Lung (tissue), 12 donors: ENCODE results near the gene PRKAA2. TPM values are rescaled to one million over a fixed set of nuclear protein-coding genes. Genes with fewer than 3 reads are reported as not detected.

Experiments
- ATAC-seq: fragments of 200-7000 bp; cut with Tn5 transposase; one replicate; pipeline ENCODE4 v1.9.1; 2020; ENCODE audit warnings: moderate number of reproducible peaks; ENCODE audit not compliant: insufficient read depth, low FRiP score
- DNase-seq, 3 donors: peaks; one replicate each; pipeline ENCODE4 v3.0.0-alpha.2; 2013 to 2017
- H3K27ac ChIP-seq, 2 donors: one replicate each; pipeline ENCODE4 v1.5.1; 2013; ENCODE audit warnings: mild to moderate bottlenecking in 2 of 2, moderate library complexity in 2 of 2, control low read depth in 1 of 2, inconsistent platforms in 1 of 2, low read depth in 1 of 2, low read length in 1 of 2
- H3K27me3 ChIP-seq, 3 donors: one replicate each; pipeline ENCODE4 v1.5.1; 2013; ENCODE audit warnings: low read length in 2 of 3; ENCODE audit not compliant: control insufficient read depth in 3 of 3, insufficient read depth in 3 of 3
- H3K36me3 ChIP-seq, 4 donors: one replicate each; pipeline ENCODE4 v1.5.1; 2013; ENCODE audit warnings: low read length in 4 of 4, mild to moderate bottlenecking in 1 of 4, moderate library complexity in 1 of 4; ENCODE audit not compliant: control insufficient read depth in 4 of 4, insufficient read depth in 4 of 4
- H3K4me1 ChIP-seq, 5 donors: one replicate each; pipeline ENCODE4 v1.5.1; 2013; ENCODE audit warnings: low read length in 5 of 5, mild to moderate bottlenecking in 2 of 5, moderate library complexity in 1 of 5; ENCODE audit not compliant: control insufficient read depth in 5 of 5, insufficient read depth in 5 of 5
- H3K4me3 ChIP-seq: one replicate; pipeline ENCODE4 v1.5.1; 2013; ENCODE audit warnings: mild to moderate bottlenecking, control low read depth, moderate library complexity
- H3K9ac ChIP-seq, 2 donors: one replicate each; pipeline ENCODE4 v1.5.1; 2013; ENCODE audit warnings: low read length in 2 of 2, control low read depth in 1 of 2; ENCODE audit not compliant: insufficient read depth in 1 of 2
- H3K9me3 ChIP-seq, 4 donors: one replicate each; pipeline ENCODE4 v1.5.1; 2013; ENCODE audit warnings: low read length in 3 of 4, mild to moderate bottlenecking in 1 of 4, moderate library complexity in 1 of 4; ENCODE audit not compliant: control insufficient read depth in 4 of 4, insufficient read depth in 3 of 4
- CTCF ChIP-seq: IDR thresholded peaks from 2 replicates; pipeline ENCODE4 v1.5.1; 2012; ENCODE audit warnings: mild to moderate bottlenecking; ENCODE audit errors: control extremely low read depth, extremely low read depth
- WGBS, 2 donors: extraction: QIAGEN DNeasy Blood & Tissue Kit; methylation state at CpG; one replicate each; pipeline ENCODE4 v1.1.7; 2013; 5-methylcytosine and 5-hydroxymethylcytosine counted together
- polyA plus RNA-seq, 2 donors: library from polyadenylated mRNA; stranded (reverse); fragments of 200-250 nt; gene quantifications; one replicate each; pipeline ENCODE4 v1.2.1, GENCODE V29; 2013
- total RNA-seq, 2 donors: library from RNA; depleted of rRNA in 1 of 2; stranded (reverse); fragments of >200 nt in 1 of 2; gene quantifications; one replicate each; pipeline ENCODE4 v1.2.1, GENCODE V29; 2014 to 2021
- donor health status: control.
- donor health status: control.
- donor health status: Bipolar disorder and iron deficiency.
- donor health status: healthy.
- donor health status: DM: yes; HTN: yes; CAD: no.

PRKAA2 gene
- total and polyA plus RNA-seq, 4 donors = 0.38 to 6.1 (median 1.3) TPM

DNA sequence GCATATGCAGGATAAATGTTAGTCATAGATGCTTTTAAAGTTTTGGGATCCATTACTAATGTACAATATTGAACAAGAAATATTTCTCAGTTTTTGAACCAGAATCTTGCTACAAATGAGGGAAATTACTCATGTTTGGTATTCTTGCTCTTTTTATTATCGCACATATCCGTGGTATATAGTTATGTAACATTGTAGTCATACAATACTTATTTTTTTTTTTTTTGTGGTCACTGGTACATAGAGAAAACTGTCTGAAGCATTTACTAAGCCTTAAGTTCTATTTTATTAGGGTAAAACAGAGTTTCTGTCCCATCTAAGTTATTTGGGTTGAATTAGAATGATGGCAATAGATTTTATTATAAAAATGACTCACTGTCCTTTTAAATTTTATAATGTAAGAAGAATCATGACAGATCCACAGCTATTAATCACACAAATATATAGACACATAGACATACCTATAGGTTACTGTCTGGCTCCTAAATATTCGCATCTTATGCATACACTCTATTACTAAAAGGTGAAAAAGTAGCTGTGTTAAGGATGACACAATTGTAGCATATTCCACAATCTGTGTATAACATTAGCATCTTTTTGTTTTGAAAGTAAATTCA is 18.0 kb upstream of the PRKAA2 start:
- Histone ChIP-seq H3K36me3 (no peaks in the 10 kb centered on the region), H3K4me1 (no peaks in the 10 kb centered on the region), H3K9ac (no peak overlapping the region), H3K4me3 (no peak overlapping the region), H3K27ac (no peak overlapping the region), H3K9me3 (no peaks in the 10 kb centered on the region), H3K27me3 (peaks cover 0 to 3% (median 0%) of the 10 kb centered on the region in 3 donors)
- WGBS, 2 donors = 52 to 83% methylated on average over 3 of the region's 3 CpGs
- no peak for TF ChIP-seq CTCF
- ATAC-seq (no peak), DNase-seq (no peak)

GRCh38 chr1:56627636-56628039 is 17.5 kb upstream of the PRKAA2 start:
- TF ChIP-seq CTCF = no peak
- WGBS, 2 donors = 66 to 79% methylated on average over 3 of the region's 3 CpGs
- Histone ChIP-seq H3K9me3 (no peaks in the 10 kb centered on the region), H3K4me1 (no peaks in the 10 kb centered on the region), H3K27ac (no peak overlapping the region), H3K36me3 (no peaks in the 10 kb centered on the region), H3K4me3 (no peak overlapping the region), H3K27me3 (peaks cover 0 to 3% (median 0%) of the 10 kb centered on the region in 3 donors), H3K9ac (no peak overlapping the region)
- ATAC-seq (no peak), DNase-seq (peak in 1 of 3 donors; percentile 25)

DNA sequence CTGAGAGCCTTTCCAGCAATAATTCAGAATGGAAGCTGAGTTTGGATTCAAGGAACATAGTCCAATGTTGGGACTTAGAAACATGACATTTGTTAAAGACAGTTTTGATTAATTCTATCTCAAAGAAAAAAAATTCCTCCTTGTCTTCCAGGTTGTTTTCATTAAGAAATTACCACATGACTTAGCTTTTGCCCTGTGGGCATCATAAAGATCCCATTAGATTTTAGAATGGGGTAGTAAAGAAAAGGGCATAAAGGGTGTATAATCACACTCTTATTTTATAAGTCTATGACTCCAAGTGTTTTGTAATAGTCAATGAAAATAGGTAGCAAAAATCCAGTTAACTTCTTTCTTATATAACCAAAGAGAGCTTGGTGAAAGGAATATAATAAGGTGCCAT is 14.3 kb upstream of the PRKAA2 start:
- no peak for TF ChIP-seq CTCF
- ATAC-seq (no peak), DNase-seq (no peak)
- Histone ChIP-seq H3K27ac (no peak overlapping the region), H3K9ac (no peak overlapping the region), H3K4me3 (no peak overlapping the region), H3K9me3 (no peaks in the 10 kb centered on the region), H3K27me3 (peaks cover 0 to 3% (median 0%) of the 10 kb centered on the region in 3 donors), H3K36me3 (no peaks in the 10 kb centered on the region), H3K4me1 (no peaks in the 10 kb centered on the region)

DNA sequence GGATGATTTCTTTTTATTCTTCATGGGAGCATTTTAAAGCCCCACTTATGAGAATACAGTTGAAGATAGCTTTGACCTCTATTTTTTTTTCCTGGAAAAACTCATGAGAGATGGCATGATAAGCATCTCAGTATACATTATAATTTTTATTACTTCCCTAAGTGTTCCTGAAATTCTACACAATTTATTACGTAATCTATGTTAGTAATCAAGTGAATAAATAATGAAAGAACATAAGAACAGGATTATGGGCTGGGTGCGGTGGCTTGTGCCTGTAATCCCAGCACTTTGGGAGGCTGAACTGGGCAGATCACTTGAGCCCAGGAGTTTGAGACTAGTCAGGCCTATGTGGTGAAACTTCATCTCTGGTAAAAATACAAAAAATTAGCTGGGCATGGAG is 13.2 kb upstream of the PRKAA2 start:
- Histone ChIP-seq H3K4me1 (no peaks in the 10 kb centered on the region), H3K27ac (no peak overlapping the region), H3K9me3 (no peaks in the 10 kb centered on the region), H3K9ac (no peak overlapping the region), H3K27me3 (peaks cover 0 to 3% (median 0%) of the 10 kb centered on the region in 3 donors), H3K36me3 (no peaks in the 10 kb centered on the region), H3K4me3 (no peak overlapping the region)
- no peak for ATAC-seq
- WGBS, 2 donors = 60 to 81% methylated on average over 2 of the region's 2 CpGs
- no peak for DNase-seq
- TF ChIP-seq CTCF = no peak
